ENCODE data around the gene VAV2. TPM values are rescaled to one million over a fixed set of nuclear protein-coding genes. Genes with fewer than 3 reads are reported as not detected.

Gene VAV2
- polyA plus RNA-seq, 1 donor = 48.4 TPM

- H3K4me1 ChIP-seq (ENCODE audit: control insufficient read depth, insufficient read depth, low read length) = no peaks in the 10 kb centered on the region
- DNase-seq = no peak
- no CpG with 5 or more reads among the region's 21 CpGs for WGBS (ENCODE audit: insufficient coverage, low lambda C conversion rate)
- peaks cover 72% of the 10 kb centered on the region for H3K36me3 ChIP-seq (ENCODE audit: control insufficient read depth, insufficient read depth, low read length)
- H3K9me3 ChIP-seq (ENCODE audit: control insufficient read depth, low read depth, low read length) = no peaks in the 10 kb centered on the region
- H3K27me3 ChIP-seq (ENCODE audit: control insufficient read depth, insufficient read depth, low read length) = no peaks in the 10 kb centered on the region
- H3K4me3 ChIP-seq (ENCODE audit: low read length) = no peak overlapping the region
- no peak overlapping the region for H3K27ac ChIP-seq (ENCODE audit: low read length)
These were observed 189.0 kb downstream of the VAV2 start for GRCh38 chr9:133803028-133803585.

- Histone ChIP-seq H3K27ac (ENCODE audit: low read length) (no peak overlapping the region), H3K36me3 (ENCODE audit: control insufficient read depth, insufficient read depth, low read length) (peaks cover 65% of the 10 kb centered on the region), H3K9me3 (ENCODE audit: control insufficient read depth, low read depth, low read length) (no peaks in the 10 kb centered on the region), H3K4me1 (ENCODE audit: control insufficient read depth, insufficient read depth, low read length) (no peaks in the 10 kb centered on the region), H3K4me3 (ENCODE audit: low read length) (no peak overlapping the region), H3K27me3 (ENCODE audit: control insufficient read depth, insufficient read depth, low read length) (no peaks in the 10 kb centered on the region)
- no CpG with 5 or more reads among the region's 10 CpGs for WGBS (ENCODE audit: insufficient coverage, low lambda C conversion rate)
- no peak for DNase-seq
These were observed 190.4 kb downstream of the VAV2 start for GRCh38 chr9:133801739-133802138.

GRCh38 chr9:133800266-133800665, 191.9 kb downstream of the VAV2 start:
- Histone ChIP-seq H3K27ac (ENCODE audit: low read length) (no peak overlapping the region), H3K36me3 (ENCODE audit: control insufficient read depth, insufficient read depth, low read length) (peaks cover 69% of the 10 kb centered on the region), H3K9me3 (ENCODE audit: control insufficient read depth, low read depth, low read length) (no peaks in the 10 kb centered on the region), H3K27me3 (ENCODE audit: control insufficient read depth, insufficient read depth, low read length) (no peaks in the 10 kb centered on the region), H3K4me1 (ENCODE audit: control insufficient read depth, insufficient read depth, low read length) (no peaks in the 10 kb centered on the region), H3K4me3 (ENCODE audit: low read length) (no peak overlapping the region)
- DNase-seq = no peak
- no CpG with 5 or more reads among the region's 13 CpGs for WGBS (ENCODE audit: insufficient coverage, low lambda C conversion rate)

GRCh38 chr9:133799716-133800115, 192.4 kb downstream of the VAV2 start:
- no peaks in the 10 kb centered on the region for H3K9me3 ChIP-seq (ENCODE audit: control insufficient read depth, low read depth, low read length)
- no peaks in the 10 kb centered on the region for H3K27me3 ChIP-seq (ENCODE audit: control insufficient read depth, insufficient read depth, low read length)
- no CpG with 5 or more reads among the region's 17 CpGs for WGBS (ENCODE audit: insufficient coverage, low lambda C conversion rate)
- H3K36me3 ChIP-seq (ENCODE audit: control insufficient read depth, insufficient read depth, low read length) = peaks cover 69% of the 10 kb centered on the region
- H3K4me3 ChIP-seq (ENCODE audit: low read length) = no peak overlapping the region
- DNase-seq = no peak
- no peaks in the 10 kb centered on the region for H3K4me1 ChIP-seq (ENCODE audit: control insufficient read depth, insufficient read depth, low read length)
- H3K27ac ChIP-seq (ENCODE audit: low read length) = no peak overlapping the region

GRCh38 chr9:133799106-133799505, 193.0 kb downstream of the VAV2 start:
- peaks cover 70% of the 10 kb centered on the region for H3K36me3 ChIP-seq (ENCODE audit: control insufficient read depth, insufficient read depth, low read length)
- no peaks in the 10 kb centered on the region for H3K4me1 ChIP-seq (ENCODE audit: control insufficient read depth, insufficient read depth, low read length)
- H3K9me3 ChIP-seq (ENCODE audit: control insufficient read depth, low read depth, low read length) = no peaks in the 10 kb centered on the region
- WGBS (ENCODE audit: insufficient coverage, low lambda C conversion rate) = no CpG with 5 or more reads among the region's 11 CpGs
- DNase-seq = no peak
- H3K27ac ChIP-seq (ENCODE audit: low read length) = no peak overlapping the region
- H3K4me3 ChIP-seq (ENCODE audit: low read length) = no peak overlapping the region
- no peaks in the 10 kb centered on the region for H3K27me3 ChIP-seq (ENCODE audit: control insufficient read depth, insufficient read depth, low read length)

- DNase-seq = no peak
- no peaks in the 10 kb centered on the region for H3K9me3 ChIP-seq (ENCODE audit: control insufficient read depth, low read depth, low read length)
- H3K27me3 ChIP-seq (ENCODE audit: control insufficient read depth, insufficient read depth, low read length) = no peaks in the 10 kb centered on the region
- H3K27ac ChIP-seq (ENCODE audit: low read length) = no peak overlapping the region
- WGBS (ENCODE audit: insufficient coverage, low lambda C conversion rate) = no CpG with 5 or more reads among the region's 9 CpGs
- H3K36me3 ChIP-seq (ENCODE audit: control insufficient read depth, insufficient read depth, low read length) = peaks cover 65% of the 10 kb centered on the region
- H3K4me1 ChIP-seq (ENCODE audit: control insufficient read depth, insufficient read depth, low read length) = no peaks in the 10 kb centered on the region
- H3K4me3 ChIP-seq (ENCODE audit: low read length) = no peak overlapping the region
These were observed 194.0 kb downstream of the VAV2 start for GRCh38 chr9:133798160-133798559.

GRCh38 chr9:133797406-133798105, 194.6 kb downstream of the VAV2 start:
- Histone ChIP-seq H3K9me3 (ENCODE audit: control insufficient read depth, low read depth, low read length) (no peaks in the 10 kb centered on the region), H3K27me3 (ENCODE audit: control insufficient read depth, insufficient read depth, low read length) (no peaks in the 10 kb centered on the region), H3K27ac (ENCODE audit: low read length) (no peak overlapping the region), H3K36me3 (ENCODE audit: control insufficient read depth, insufficient read depth, low read length) (peaks cover 60% of the 10 kb centered on the region), H3K4me3 (ENCODE audit: low read length) (no peak overlapping the region), H3K4me1 (ENCODE audit: control insufficient read depth, insufficient read depth, low read length) (no peaks in the 10 kb centered on the region)
- no peak for DNase-seq
- no CpG with 5 or more reads among the region's 22 CpGs for WGBS (ENCODE audit: insufficient coverage, low lambda C conversion rate)

- no peak overlapping the region for H3K27ac ChIP-seq (ENCODE audit: low read length)
- H3K4me3 ChIP-seq (ENCODE audit: low read length) = no peak overlapping the region
- no peaks in the 10 kb centered on the region for H3K9me3 ChIP-seq (ENCODE audit: control insufficient read depth, low read depth, low read length)
- no peak for DNase-seq
- no CpG with 5 or more reads among the region's 11 CpGs for WGBS (ENCODE audit: insufficient coverage, low lambda C conversion rate)
- H3K36me3 ChIP-seq (ENCODE audit: control insufficient read depth, insufficient read depth, low read length) = peaks cover 61% of the 10 kb centered on the region
- no peaks in the 10 kb centered on the region for H3K4me1 ChIP-seq (ENCODE audit: control insufficient read depth, insufficient read depth, low read length)
- no peaks in the 10 kb centered on the region for H3K27me3 ChIP-seq (ENCODE audit: control insufficient read depth, insufficient read depth, low read length)
These were observed 195.6 kb downstream of the VAV2 start for GRCh38 chr9:133796562-133796961.

GRCh38 chr9:133795049-133795448, 197.1 kb downstream of the VAV2 start:
- Histone ChIP-seq H3K27me3 (ENCODE audit: control insufficient read depth, insufficient read depth, low read length) (no peaks in the 10 kb centered on the region), H3K27ac (ENCODE audit: low read length) (no peak overlapping the region), H3K4me3 (ENCODE audit: low read length) (no peak overlapping the region), H3K4me1 (ENCODE audit: control insufficient read depth, insufficient read depth, low read length) (peaks cover 9% of the 10 kb centered on the region), H3K36me3 (ENCODE audit: control insufficient read depth, insufficient read depth, low read length) (peaks cover 62% of the 10 kb centered on the region), H3K9me3 (ENCODE audit: control insufficient read depth, low read depth, low read length) (no peaks in the 10 kb centered on the region)
- WGBS (ENCODE audit: insufficient coverage, low lambda C conversion rate) = no CpG with 5 or more reads among the region's 8 CpGs
- DNase-seq = no peak

- Histone ChIP-seq H3K36me3 (ENCODE audit: control insufficient read depth, insufficient read depth, low read length) (peaks cover 60% of the 10 kb centered on the region), H3K9me3 (ENCODE audit: control insufficient read depth, low read depth, low read length) (no peaks in the 10 kb centered on the region), H3K27ac (ENCODE audit: low read length) (no peak overlapping the region), H3K4me3 (ENCODE audit: low read length) (no peak overlapping the region), H3K4me1 (ENCODE audit: control insufficient read depth, insufficient read depth, low read length) (peaks cover 18% of the 10 kb centered on the region), H3K27me3 (ENCODE audit: control insufficient read depth, insufficient read depth, low read length) (no peaks in the 10 kb centered on the region)
- 93% methylated on average over 3 of the region's 27 CpGs for WGBS (ENCODE audit: insufficient coverage, low lambda C conversion rate)
- DNase-seq = no peak
These were observed 197.9 kb downstream of the VAV2 start for GRCh38 chr9:133794016-133794760.
